Left cardiac atrium (tissue), 4 donors: Measurements from ENCODE around the gene ABCC4. TPM values are rescaled to one million over a fixed set of nuclear protein-coding genes. Genes with fewer than 3 reads are reported as not detected.

ENCODE experiments used
- ATAC-seq, 2 donors: fragments of 200-7000 bp; cut with Tn5 transposase; one replicate each; pipeline ENCODE4 v1.9.1; 2020; ENCODE audit warnings: mild to moderate bottlenecking in 2 of 2, moderate library complexity in 2 of 2
- DNase-seq: peaks from one replicate; pipeline ENCODE4 v3.0.0-alpha.2; 2020
- intact Hi-C, 2 donors: fragments of 100-400 bp; cut with DNase I; formaldehyde crosslinking; loops; one replicate each; pipeline versions ENCODE4 v1.14.1 to v1.15.1; 2022 to 2023
- total RNA-seq, 2 donors: library from RNA; stranded (reverse); fragmentation: NEBNext Ultra II Directional; extraction: Animal tissue kit (Norgen Biotek cat#: 25700); gene quantifications; one replicate each; pipeline ENCODE4 v1.2.1, GENCODE V29; 2021
- donor health status: DM: no; HTN: yes; CAD: no.
- donor health status: DM: no; HTN: yes; CAD: no; lungs with severe emphysema.
- donor health status: DM: yes; HTN: yes; CAD: no.
- donor health status: Dilated cardiomyopathy.

The ABCC4 gene
- total RNA-seq, 2 donors from 2014 or later, result 4.4 to 8.6 TPM

DNA sequence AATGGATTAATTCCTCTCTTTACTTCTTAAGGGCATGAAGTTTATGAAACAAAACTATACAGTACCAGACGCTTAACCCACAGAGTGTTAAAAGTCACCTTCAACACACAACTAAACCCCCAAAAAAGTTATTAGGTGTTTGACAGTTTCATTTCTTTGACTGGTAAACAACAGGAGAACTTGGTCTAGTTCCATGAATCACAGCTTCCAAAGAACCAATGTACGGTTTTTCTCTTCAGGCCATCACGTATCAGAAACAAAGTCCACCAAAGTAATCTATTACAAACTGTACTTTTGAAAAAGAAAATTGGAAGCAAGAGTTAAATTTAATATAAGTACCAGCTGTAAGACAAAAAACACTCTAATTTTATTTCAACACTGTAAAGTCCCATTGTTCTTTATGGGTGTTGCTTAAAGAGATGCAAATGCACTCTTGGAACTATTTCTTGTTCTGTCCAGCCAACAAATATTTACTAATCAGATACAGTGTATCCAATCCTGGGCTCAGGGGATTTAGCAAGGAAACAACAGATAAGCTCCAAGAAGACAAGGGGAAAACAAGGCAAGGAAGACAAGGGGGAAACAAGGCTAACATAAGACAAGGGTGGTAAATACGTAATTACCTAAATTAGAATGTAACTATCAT is 149.2 kb downstream of the ABCC4 start:
- ATAC-seq (no peak), DNase-seq (no peak)
- intact Hi-C loops, result no loop called here

DNA sequence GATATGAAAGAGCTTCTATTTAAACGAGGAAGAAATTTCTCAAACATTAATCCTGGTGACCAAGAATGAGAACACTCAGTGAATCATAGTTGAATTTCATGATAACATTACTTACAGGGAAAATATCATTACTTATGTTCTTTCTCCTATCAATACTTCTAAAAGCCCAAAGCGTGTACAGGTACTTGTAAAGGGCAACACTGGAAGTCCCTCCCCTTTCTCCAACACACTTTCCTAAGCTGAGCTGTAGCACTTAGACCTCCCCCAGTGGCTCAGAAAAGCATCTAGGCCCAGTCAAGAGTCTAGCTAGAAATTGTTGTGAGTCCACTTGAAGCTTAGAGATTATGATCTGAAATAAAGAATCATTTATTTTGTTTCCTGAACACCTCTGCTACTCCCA is 150.7 kb downstream of the ABCC4 start:
- DNase-seq, result no peak
- intact Hi-C loops, result no loop called here

DNA sequence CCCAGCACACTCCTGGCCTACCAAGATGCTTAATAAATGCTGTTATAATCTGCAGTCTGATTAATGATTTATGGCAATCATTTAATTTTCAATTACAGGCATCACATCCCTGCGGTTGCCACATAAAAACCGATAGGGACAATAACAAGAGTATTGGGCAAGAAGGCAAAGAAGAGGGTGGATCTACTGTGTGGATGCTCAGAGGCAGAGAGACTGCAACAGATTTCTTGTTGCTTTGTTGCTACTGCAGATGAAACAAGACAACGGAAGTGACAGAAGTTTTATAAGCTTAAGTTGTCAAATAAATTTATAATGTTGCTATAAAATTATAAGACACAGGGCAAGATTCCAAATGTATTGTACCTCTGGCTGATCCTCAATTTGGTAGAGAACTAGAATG is 154.8 kb downstream of the ABCC4 start:
- intact Hi-C loops, result no loop called here
- ATAC-seq, result no peak
- DNase-seq, result no peak

More for the DNA sequence above, 150.7 kb downstream of the ABCC4 start:
- no peak for ATAC-seq

DNA sequence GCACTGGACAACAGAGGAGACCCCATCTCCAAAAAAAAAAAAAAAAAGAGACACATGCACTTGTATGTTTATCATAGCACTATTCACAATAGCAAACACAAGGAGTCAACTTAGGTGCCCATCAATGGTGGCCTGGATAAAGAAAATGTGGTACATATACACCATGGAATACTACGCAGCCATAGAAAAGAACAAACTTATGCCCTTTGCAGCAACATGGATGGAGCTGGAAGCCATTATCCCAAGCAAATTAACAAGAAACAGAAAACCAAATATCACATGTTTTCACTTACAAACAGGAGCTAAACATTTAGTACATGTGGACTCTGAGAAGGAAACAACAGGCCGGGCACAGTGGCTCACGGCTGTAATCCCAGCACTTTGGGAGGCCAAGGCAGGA is 155.7 kb downstream of the ABCC4 start:
- ATAC-seq (no peak), DNase-seq (no peak)
- intact Hi-C loops, result no loop called here

DNA sequence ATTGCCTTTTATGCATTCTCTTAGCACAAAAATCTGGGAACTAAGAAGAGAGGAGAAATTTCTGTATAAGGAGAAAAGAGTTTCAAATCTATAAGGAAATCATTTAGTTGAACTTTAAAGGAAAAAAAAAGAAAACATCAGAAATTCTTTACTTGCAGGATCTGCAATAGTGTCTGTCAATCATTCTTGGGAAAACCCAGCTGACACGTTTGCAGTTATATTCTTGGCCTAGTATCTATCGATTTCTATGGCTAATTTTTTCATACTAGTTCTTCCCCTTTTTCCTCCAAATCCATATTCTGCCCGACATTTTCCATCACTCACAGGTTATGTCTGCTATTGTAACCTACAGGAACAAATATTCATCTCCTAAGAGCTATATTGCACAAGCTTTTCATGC is 160.7 kb downstream of the ABCC4 start:
- no peak for ATAC-seq
- DNase-seq, result no peak
- intact Hi-C loops, result no loop called here

DNA sequence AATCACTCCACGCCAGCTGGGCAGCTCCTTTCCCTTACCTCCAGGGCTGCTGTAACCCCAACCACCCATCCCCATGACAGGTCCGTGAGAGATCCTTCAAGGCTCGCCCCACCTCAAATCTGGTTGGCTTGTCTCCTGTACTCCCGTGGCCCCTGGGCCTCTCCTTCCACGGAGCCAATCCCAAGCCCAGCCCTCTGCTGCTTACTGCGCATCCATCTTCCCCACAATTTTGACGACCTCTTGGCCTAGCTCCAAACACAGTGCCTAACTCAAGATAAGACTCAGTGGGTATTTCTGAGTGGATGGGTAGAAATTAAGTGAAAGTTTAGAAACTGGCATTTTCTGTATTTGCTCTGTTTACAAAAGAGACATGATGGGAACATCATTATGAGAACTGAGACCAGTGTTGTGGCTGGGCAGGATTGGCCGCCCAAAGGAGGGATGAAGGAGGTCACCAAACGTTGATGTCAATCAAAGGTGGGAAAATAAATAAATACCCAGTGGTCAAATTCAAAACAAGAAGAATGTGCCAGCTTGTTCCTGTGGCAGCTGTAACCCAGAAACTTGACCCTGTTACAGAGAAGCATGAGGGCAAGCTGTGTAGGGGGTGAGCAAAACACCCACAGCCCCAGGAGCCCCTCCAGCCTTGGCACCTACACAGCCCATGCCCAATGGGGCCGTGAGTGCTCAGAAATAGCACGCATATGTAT is 162.2 kb downstream of the ABCC4 start:
- intact Hi-C loops, result no loop called here
- ATAC-seq, result no peak
- no peak for DNase-seq

DNA sequence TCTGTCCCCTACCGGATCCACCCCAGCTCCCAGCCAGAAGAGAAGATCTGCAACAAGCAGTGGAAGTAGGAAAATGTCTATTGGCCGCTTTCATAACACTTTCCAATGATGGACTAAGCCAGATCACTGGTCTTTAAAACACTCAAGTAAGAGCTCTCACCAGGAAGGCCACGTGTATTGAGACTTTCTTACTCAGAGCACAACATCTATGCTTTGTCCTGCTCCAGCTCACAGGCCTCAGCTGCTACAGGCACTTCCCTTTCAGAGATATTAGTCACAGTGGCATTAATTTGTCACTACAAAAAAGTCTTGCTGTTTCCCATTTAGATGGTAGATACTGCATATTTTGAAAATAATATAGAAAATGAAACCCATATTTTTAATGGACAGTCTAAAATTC is 164.2 kb downstream of the ABCC4 start:
- ATAC-seq, result no peak
- intact Hi-C loops, result no loop called here
- no peak for DNase-seq

DNA sequence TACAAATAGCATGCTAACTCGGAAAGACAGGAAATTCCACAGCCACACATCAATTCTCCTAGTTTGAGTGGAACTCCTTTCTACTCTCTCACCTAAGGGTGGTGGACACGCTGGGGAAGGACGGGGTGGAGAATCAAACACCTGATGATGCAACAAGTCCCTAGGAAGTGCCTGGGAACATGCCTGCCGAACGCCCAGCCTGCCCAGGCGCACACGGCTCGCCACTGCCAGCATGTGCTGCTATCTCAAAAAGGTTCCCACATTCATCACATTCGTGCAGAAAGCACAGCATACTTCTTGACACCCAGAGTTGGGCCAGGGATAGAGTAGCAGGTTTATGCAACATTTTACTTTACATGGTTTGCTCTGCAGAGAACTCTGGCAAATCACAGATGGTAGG is 164.6 kb downstream of the ABCC4 start:
- intact Hi-C loops, result no loop called here
- ATAC-seq (no peak), DNase-seq (no peak)

DNA sequence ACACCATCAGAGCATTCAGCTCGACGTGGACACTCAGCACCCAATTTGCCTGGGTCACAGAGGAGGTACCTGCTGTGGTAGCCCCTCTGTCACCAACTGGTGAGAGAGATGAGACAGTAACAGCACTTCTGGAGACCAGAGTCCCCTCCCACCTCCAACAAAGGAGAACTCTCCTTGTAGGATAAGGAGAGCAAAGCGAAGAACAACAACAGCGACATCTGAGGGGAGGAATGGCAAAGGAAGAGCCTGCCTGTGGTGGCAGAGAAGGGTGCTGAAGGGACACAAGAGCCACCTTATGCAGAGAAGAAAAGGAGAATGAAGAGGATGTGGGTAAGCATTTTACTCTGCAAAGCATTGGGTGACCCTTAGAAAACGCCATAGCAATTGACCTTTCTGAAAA is 167.8 kb downstream of the ABCC4 start:
- intact Hi-C loops, result no loop called here
- ATAC-seq (no peak), DNase-seq (no peak)

DNA sequence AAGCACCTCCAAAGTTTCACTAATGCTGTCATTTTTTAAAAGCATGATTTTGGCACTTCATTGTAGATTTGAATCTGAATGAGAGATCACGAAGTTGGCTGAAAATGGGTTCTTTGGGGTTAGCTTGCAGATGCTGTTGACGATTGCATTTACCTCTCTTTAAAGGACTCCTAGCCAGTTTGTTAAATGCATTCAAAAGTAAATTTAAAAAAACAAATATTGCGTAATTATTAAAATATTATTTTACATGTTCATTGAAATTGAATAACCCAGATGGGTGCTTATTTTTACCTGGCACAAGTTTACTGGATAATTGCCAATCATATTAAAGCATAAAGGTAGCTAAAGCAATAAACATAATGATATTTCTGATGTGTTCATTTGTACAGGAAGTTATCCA is 172.2 kb downstream of the ABCC4 start:
- intact Hi-C loops, result no loop called here
- DNase-seq (no peak), ATAC-seq (no peak)

DNA sequence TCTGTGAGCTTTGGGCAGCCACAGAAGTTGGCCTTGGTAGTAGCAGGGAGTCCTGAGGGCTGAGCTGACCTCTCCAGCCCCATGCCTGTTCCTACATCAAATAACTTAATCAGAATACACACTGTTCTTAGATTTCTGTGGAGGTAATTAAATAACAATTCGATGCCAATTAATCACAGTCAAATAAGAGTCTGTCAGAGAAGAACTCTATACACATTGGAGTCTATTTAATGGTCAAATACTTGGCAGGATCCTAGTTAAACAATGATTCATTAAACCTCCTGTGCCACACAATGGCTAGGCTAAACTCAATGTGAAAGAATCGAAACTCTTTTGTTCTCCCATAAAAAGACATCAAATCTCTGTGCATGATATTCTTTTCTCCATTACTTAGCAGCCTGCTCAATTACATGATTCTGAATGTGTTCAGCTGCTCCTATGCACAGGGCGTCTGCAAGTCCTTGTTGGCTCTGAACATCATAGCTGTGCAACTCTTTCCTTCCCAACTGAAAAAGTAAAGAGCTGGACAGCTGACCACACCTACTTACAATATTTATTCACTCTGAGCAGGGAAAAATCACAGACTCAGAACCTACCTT is 173.1 kb downstream of the ABCC4 start:
- ATAC-seq (no peak), DNase-seq (no peak)
- intact Hi-C loops, result no loop called here

DNA sequence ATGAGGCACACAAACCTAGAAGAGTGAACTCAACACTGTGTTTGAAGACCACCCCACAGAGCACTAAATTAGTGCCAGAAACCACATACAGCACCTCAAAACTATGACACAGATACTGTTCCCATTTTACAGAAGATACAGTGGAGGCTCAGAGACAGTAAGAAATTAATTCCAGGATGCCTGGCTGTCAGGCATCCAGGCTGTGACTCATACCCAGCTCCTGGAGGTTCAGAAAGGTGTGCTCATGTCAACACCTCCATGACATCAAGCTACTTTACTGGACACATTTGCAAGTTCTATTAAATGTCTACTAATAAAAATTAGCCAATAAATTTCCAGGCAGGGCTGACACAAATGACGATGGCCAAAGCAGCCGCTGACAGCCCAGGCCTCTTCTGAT is 176.3 kb downstream of the ABCC4 start:
- DNase-seq (no peak), ATAC-seq (no peak)
- intact Hi-C loops, result no loop called here

DNA sequence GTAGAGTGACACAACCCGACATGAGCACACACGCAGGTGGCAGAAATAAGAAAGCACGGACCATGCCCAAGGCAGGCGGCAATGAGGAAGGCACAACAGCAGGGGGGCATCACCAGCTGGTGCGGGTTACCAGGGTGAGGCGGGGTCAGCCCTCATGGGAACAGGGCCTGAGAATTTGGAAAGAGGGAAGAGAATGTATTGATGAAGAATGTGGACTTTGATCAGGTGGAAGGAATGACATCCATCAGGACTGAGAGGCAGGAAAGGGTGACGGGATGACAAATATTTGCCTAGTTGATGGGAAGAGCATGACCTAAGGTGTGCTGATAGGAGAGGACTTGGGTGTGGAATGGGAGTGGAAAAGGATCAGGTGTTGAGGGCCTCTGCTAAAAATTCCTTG is 177.5 kb downstream of the ABCC4 start:
- DNase-seq (no peak), ATAC-seq (no peak)

DNA sequence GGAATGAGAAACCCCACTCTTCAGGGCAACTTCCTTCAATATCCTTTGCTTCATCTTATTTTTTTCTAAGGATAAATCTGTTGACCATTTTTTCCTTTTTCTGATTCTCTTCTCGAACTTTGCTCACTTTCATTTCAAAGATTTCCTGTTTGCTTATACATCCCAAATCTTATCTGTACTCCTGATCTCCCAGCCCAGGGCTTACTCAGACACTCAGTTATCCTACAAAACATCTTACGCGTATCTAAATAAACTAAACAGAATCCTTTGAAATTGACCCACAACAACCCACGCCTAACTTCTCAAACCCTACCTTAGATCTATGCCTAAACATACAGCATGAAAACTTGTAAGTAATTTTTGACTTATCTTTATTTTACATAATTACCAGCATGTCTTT is 179.2 kb downstream of the ABCC4 start:
- no peak for ATAC-seq
- no peak for DNase-seq

More for the DNA sequence above, 177.5 kb downstream of the ABCC4 start:
- intact Hi-C loops, result no loop called here

DNA sequence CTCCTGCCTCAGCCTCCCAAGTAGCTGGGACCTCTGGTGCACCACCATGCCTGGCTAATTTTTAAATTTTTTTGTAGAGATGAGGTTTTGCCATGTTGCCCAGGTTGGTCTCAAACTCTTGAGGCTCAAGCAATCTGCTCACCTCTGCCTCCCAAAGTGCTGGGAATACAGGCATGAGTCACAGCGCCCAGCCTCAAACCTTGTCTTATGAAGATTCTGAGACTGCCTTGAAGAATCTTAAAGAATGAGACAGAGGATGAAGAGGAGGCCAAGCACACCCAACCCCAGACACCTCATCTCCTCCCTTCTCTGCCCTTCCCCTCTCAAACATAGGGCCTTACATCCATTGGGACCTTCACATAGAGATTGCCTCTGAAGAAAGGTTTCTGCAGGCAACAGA is 179.7 kb downstream of the ABCC4 start:
- intact Hi-C loops, result no loop called here
- ATAC-seq (no peak), DNase-seq (no peak)

More for the DNA sequence above, 179.2 kb downstream of the ABCC4 start:
- intact Hi-C loops, result no loop called here

DNA sequence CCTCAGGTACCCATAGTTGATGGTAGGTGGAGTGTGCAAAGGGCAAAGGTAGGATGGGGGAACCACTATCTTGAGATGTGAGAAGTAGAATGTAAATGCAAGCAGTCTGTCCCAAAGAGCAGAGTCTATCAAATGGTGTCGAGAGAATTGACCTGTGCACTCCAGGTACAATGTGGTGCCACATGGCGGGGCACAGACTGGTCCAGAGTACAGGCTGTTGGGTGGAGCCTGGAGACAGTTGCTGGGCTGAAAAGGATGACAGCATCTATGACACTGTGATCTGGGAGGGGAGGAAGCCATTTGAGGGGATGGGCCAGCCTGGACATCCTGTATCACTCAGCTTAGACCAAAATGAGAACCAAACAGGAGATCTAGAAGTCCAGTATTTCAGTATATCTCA is 180.6 kb downstream of the ABCC4 start:
- DNase-seq (no peak), ATAC-seq (no peak)
- intact Hi-C loops, result no loop called here

DNA sequence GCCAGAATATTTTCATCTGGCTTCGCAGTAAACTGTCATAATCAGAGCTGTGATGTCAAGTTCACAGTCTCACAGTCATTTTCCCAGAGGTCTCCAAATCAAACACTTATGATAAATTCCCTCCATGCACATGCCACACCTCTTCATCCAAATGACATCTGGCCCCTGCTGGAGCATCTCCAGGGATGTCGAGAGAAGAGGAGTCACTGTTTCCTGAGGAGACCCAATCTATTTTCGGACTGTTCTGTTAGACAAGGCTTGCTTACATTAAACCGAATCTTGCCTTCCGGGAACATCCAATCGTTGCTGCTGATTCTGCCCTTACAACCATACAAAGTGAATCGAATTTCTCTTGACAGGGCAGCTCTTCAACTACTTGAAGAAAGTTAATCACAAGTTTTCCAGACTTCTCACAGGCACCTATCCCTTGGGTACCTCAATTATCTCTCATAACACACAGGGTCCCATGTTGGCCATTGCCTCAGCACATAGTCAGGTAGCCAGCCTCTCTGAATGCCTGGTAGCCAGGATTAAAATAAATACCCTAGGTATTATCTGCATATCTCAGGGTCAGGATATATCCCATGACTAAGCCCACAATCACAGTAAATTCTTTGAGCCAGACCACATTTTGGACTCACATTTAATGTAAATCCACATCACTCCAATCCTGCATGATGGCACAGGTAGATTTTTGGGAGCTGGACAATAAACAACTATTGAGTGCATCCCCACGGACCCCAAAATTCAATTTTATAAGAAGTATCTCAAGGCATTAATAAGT is 182.5 kb downstream of the ABCC4 start:
- DNase-seq, result no peak
- intact Hi-C loops, result no loop called here
- no peak for ATAC-seq

DNA sequence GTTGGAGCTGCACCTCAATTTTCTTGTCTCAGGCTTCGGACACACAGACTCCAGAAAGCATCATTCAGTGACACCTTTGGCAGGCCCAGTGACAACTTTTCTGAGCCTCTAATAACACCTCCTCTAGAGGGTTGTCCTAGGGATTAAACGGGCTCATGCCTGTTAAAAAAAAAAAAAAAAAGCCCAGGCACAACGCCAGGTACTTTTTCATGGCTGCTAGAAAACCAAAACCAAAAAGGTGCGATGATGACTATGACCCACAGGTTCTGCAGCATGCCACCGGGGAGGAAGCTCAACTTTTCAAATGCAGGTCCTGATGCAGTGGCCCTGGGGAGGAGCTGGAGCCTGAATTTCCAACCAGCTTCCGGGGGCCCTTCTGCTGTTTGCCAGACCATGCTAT is 184.2 kb downstream of the ABCC4 start:
- intact Hi-C loops, result no loop called here
- no peak for DNase-seq
- no peak for ATAC-seq

DNA sequence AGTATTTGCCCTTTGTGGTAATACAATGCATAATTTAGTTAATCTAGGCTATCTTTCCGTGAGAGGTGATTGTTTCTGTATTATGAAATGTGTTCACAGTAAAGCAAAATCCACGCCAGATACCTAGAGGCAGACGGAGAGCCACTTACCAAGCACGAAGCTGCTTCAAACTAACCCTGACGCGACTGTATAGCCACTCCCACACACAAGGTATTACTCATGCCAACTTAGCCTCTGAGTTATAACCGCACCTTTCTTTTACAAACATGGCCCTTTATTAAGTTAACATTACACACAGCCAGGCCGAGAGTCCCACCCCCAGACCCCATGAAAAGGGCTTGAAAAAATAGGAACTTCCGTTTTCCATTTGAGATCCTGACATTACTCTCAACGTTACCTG is 185.7 kb downstream of the ABCC4 start:
- DNase-seq, result no peak
- intact Hi-C loops, result no loop called here
- ATAC-seq, result peak in 1 of 2 donors; percentile 41

DNA sequence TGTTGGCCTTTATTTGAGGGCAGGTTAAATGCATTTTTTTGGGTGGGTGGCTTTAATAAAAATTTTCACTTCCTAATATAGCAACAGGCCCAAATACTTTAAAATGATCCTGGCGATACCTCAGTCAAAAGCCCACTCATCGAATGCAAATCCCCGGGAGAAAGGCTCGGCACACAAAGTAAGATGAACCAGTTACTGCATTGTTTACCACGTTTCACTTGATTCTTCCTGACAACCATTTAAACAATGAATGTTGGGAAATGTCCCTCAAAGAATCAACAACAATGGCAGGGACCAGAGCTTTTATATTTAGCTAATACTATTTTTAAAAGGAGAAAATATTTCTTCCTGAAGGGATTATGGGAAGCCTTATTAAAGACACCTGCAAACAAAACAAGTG is 187.7 kb downstream of the ABCC4 start:
- DNase-seq (no peak), ATAC-seq (no peak)
- intact Hi-C loops, result no loop called here
